ENCODE measurements around the gene MED22.

Gene MED22

GRCh38 chr9:133375724-133376654, 28.1 kb upstream of the MED22 start, which contains the start of the genes STKLD1 and SURF4:
Gene STKLD1, plus strand, starts transcription at chr9:133376366. Its CDS starts 108 bp downstream, at chr9:133376474.
Gene SURF4, minus strand, starts transcription at chr9:133376060. Its CDS starts 91 bp downstream, at chr9:133375969.
- peak; percentile 99 for DNase-seq (ENCODE audit: low read depth)

DNA sequence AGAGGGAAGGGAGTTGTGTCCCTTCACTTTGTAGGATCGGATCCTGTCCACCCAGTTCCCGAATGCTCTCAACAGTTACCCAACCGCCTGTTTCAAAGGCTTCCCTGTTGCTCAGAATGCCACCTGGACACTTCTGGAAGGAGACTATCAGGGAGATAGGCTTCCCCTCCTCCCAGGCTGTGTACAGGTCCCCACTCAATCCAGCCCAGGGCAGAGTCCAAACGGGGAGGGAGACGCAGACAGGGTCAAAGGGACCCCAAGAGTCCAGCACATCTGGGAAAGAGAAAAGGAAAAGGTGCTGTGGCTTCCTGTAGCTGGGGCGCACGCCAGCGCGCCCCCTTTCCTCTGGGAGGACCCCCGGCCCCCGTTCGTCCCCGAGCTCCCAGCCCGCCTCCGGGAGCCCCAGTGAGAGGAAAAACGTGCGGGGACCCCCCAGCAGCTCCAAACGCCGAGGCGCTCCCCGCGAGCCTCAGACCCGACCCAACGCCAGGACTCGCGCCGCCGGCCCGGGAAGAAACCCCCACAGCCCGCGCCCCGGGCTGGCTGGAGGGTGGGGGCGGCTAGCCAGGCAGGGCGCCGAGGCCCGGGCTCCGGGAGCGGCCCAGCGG, 27.3 kb upstream of the MED22 start:
- peak overlapping the region; percentile 81 for H3K4me3 ChIP-seq (ENCODE audit: low read length)
- DNase-seq (ENCODE audit: low read depth) = peak; percentile 60
- no peak for TF ChIP-seq CTCF (IDR thresholded peaks at IDR 0.05; ENCODE audit: insufficient read depth, low read depth, low read length, missing control alignments)

More at GRCh38 chr9:133375724-133376654, 28.1 kb upstream of the MED22 start, which contains the start of the genes STKLD1 and SURF4:
- no peak for TF ChIP-seq CTCF (IDR thresholded peaks at IDR 0.05; ENCODE audit: insufficient read depth, low read depth, low read length, missing control alignments)
- H3K4me3 ChIP-seq (ENCODE audit: low read length) = peak within 1 kb of the TSS; percentile 81

GRCh38 chr9:133374612-133375115, 26.7 kb upstream of the MED22 start:
- peak overlapping the region; percentile 81 for H3K4me3 ChIP-seq (ENCODE audit: low read length)
- DNase-seq (ENCODE audit: low read depth) = peak; percentile 28
- TF ChIP-seq CTCF (IDR thresholded peaks at IDR 0.05; ENCODE audit: insufficient read depth, low read depth, low read length, missing control alignments) = no peak

- TF ChIP-seq CTCF (IDR thresholded peaks at IDR 0.05; ENCODE audit: insufficient read depth, low read depth, low read length, missing control alignments) = no peak
- no peak for DNase-seq (ENCODE audit: low read depth)
- H3K4me3 ChIP-seq (ENCODE audit: low read length) = no peak overlapping the region
Measured at GRCh38 chr9:133372144-133372543, 24.2 kb upstream of the MED22 start.

- no peak overlapping the region for H3K4me3 ChIP-seq (ENCODE audit: low read length)
- TF ChIP-seq CTCF (IDR thresholded peaks at IDR 0.05; ENCODE audit: insufficient read depth, low read depth, low read length, missing control alignments) = peak; percentile 13
- peak; percentile 18 for DNase-seq (ENCODE audit: low read depth)
Measured at GRCh38 chr9:133371261-133371711, 23.4 kb upstream of the MED22 start.

GRCh38 chr9:133370685-133371084, 22.8 kb upstream of the MED22 start:
- DNase-seq (ENCODE audit: low read depth) = no peak
- H3K4me3 ChIP-seq (ENCODE audit: low read length) = no peak overlapping the region
- TF ChIP-seq CTCF (IDR thresholded peaks at IDR 0.05; ENCODE audit: insufficient read depth, low read depth, low read length, missing control alignments) = no peak

Data from epithelial cell of esophagus (primary cell).